ENCODE measurements around the gene SIL1.
"Not testable (repeated sequence)": the region's sequence is repeated elsewhere in the genome, so short reads cannot be mapped to it uniquely, and the experiment has no call there.

The SIL1 gene

DNA sequence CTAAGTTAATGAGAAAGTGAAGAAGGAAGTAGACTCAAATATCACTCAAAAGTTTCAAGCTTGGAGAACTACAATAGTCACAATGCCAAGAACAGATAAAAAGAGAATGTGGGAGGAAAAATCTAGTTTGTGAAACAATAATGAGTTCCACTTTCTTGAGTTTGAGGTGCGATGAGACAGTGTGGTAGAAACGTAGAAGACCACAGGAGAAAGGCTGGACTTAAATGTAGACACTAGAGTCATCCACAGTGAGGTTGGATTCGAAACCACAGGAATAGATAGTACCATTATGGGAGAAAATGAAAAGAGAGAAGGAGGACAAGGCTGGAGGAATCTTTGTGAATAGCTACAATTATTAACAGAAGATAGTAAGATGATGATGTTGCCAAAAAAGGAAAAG is 182.0 kb downstream of the SIL1 start:
- no peak for DNase-seq

DNA sequence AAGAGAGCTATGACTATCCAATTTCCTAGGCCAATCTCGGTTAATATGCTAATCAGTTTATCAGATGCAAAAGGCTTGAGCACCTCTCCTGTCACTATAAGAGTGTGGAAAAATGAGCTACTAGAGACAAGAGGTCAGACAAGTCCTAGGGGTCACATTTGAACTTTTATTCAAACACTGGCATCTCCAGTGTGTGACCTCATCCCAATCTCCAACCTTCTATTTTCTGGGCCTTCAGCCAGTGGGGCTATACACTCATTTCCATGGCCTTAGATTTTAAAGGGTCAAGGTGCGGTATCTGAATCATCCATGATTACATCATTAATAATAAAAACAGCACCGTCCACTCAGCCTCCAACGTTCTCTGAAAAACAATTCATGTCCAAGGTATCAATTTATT is 183.4 kb downstream of the SIL1 start:
- no peak for DNase-seq

DNA sequence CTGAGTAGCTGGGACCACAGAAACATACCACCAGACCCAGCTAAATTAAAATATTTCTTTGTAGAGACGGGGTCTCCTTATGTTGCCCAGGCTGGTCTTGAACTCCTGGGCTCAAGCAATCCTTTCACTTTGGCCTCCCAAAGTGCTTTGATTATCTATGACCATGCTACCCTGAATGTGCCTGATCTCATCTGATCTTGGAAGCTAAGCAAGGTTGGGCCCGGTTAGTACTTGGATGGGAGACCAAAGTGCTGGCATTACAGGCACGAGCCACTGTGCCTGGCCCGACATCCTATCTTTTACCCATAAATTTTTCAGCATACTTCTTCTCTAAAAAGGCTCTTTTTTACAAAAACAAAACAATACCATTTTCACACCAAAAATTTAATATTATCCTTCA is 186.0 kb downstream of the SIL1 start:
- no peak for DNase-seq

DNA sequence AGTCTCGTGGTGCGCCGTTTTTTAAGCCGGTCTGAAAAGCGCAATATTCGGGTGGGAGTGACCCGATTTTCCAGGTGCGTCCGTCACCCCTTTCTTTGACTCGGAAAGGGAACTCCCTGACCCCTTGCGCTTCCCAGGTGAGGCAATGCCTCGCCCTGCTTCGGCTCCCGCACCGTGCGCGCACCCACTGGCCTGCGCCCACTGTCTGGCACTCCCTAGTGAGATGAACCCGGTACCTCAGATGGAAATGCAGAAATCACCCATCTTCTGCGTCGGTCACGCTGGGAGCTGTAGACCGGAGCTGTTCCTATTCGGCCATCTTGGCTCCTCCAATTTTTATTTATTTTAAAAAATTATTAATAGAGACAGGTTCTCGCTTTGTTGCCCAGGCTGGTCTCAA is 187.0 kb downstream of the SIL1 start:
- DNase-seq: not testable (repeated sequence)

DNA sequence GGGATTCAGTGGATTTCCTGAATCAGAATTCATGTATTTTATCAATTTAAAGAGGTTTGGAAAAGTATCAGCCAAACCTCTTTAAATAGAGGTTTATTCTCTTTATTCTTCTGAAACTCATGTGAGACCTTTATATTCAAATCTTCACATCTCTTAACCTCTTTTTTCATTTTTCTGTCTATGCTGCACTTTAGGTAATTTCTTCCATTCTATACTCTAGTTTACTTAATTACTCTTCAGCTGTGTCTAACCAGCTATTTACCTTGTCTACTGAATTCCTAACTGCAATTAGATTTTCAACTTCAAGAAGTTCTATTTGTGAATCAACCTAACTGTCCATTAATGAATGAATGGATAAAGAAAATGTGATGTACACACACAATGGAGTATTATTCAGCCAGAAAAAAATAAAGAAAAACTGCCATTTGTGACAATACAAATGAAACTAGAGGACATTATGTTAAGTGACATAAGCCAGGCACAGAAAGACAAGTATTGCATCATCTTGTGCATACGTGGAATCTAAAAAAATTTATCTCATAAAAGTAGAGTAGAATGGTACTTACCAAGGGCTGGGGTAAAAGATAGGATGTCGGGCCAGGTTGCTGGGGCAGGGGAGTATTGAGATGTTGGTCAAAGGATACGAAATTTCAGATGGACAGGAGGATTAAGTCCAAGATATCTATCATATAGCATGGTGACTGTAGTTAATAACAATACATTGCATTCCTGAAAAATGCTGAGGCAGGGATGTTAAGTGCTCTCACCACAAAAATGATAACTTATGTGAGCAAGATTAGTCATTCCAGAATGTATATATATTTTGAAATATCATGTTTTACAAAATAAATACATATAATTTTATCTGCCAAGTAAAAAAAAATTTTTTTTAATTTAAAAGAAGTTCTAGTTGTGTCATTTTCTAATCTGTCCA is 193.5 kb downstream of the SIL1 start:
- DNase-seq: no peak

DNA sequence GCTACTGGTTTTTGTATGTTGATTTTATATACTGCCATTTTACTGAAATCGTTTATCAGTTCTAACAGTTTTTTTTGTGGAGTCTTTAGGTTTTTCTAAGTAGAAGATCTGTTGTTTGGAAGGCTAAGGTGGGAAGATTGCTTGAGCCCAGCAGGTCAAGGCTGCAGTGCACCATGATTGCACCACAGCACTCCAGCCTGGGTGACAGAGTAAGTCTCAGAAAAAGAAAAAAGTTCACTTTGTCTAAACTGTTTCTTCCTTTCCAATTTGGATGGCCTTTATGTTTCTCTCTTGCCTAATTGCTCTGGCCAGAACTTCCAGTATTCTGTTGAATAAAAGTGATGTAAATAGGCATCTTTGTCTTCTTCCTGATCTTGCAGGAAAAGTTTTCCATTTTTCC is 198.5 kb downstream of the SIL1 start:
- no peak for DNase-seq

DNA sequence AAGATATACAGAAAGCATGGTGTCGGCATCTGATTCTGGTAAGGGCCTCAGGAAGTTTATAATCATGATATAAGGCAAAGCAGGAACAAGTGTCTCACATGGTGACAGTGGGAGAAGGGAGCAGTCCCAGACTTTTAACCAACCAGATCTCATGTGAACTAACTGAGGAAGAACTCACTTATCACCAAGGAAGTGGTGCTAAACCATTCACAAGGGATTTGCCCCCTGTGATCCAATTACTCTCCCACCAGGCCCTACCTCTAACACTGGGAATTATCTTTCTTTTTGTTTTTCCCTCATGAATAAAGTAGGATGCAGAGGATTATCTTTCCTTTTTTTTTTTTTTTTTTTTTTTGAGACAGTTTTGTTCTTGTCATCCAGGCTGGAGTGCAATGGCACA is 199.6 kb downstream of the SIL1 start:
- DNase-seq: no peak

DNA sequence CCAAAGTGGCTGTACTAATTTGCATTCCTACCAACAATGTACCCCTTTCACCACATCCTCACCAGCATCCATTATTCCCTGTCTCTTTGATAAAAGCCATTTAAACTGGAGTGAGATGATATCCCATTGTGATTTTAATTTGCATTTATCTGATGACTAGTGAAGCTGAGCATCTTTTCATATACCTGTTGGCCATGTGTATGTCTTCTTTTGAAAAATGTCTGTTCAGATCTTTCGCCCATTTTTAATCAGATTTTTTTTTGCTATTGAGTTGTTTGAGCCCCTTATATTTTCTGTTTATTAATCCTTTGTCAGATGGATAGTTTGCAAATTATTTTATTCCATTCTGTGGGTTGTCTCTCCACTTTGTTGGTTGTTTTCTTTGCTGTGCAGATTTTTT is 202.0 kb downstream of the SIL1 start:
- no peak for DNase-seq

DNA sequence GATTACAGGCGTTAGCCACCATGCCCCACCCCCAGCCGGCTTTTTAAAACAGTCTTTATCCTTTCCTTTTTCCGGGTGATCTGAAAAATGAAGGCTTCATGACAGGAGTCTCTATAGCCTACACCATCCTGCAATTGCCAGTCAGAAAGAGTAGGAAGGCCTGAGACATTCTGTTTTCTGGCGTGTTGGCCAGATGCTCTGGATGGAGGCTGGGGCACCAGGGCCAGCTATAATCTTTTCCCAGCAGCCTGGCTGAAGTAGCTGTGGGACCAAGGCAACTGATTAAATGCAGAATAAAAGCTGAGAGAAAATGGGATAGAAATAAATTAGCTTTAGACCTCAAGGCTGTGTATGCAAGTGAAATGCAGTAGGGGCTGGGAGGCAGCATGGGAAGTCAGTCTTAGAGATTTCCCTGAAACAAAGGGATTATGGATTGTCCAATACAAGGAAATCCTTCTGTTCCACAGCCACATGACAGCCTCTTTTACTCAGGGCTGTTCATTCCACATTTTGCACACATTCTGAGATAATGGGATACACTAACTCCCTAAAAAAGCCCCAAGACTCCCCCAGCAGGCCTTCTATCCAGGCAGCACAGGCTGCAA is 207.1 kb downstream of the SIL1 start:
- DNase-seq: no peak

DNA sequence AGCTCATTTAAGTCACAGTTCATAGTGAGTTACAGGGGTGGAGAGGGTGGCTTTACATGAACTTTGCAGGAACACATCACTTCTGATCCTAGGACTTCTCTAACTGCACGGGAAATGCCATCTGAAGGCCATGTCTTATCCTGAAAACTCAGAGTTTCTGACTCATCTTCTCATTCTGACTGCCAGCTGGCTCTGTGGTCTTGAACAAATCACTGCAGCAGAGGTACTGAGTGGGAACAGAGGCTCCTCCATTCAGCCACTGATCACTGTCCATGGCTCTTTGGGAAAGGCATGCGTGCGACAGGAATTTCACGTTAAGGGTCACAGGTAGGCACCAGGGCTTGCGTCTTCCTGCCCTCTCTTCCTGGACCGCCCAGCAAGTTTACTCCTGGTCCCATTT is 208.4 kb downstream of the SIL1 start:
- peak in 1 of 2 donors; percentile 3 for DNase-seq

DNA sequence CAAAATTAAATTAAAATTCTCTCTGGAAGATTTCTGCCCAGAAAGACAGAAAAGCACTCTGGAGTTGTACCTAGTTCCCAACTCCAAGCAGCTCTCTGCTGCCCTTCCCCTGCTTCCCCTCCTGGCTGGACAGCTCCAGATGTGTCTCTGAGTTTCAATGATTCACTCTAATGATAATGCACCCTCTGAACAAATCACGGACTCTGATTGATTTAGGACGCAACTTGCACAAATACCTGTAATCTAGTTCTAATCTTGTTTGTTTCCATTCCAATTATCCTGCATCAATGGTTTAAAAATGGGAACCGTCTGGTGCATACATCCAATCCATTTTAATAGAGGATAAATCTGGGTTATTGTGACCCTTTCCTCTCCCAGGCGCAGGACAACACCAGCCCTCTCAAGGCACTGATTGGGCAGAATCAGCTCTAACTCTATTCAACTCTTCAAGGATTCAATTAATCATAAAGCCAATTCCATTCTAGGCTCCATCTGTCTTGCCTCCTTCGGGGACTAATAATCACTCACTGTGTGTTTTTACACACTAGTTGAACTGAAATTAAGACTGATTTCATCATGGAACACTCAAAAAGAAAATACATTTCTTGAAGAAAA is 211.9 kb downstream of the SIL1 start:
- no peak for DNase-seq

DNA sequence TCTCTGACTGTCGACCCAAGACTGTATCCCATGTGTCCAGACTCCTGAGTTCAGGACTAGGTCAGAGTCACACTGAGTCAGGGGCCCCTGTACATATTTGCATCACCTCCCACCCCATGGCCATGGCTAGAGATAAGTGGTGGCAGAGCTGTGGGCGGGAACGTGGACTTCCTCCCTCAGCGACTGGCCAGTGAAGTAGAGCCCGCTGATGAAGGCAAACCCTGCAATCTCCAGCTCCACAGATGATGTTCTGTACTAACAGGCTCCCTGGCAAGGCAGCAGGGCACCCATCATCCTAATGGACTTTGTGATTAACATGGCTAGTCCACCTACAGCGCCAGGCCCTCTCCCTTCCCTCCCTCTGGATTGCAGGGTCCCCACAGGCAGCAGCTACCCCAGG is 212.5 kb downstream of the SIL1 start:
- no peak for DNase-seq

DNA sequence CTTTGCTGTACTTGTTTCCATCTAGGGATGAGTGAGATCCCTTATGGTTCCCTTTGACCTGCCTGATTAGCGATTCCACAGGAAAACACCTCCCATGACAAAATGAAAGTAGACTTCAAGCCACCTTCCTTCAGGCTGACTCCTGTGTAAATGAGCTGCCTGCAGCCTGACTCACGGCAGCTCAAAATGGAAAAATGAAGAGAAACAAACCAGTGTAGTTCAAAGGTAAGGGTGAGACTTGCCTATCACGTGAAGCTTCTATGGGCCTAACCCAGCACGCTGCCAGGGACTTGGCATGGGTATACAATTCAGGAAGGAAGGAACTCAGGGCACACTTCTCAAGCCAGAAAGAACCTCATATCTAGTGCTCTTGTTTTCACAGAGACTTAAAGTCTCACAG is 212.9 kb downstream of the SIL1 start:
- DNase-seq: no peak

DNA sequence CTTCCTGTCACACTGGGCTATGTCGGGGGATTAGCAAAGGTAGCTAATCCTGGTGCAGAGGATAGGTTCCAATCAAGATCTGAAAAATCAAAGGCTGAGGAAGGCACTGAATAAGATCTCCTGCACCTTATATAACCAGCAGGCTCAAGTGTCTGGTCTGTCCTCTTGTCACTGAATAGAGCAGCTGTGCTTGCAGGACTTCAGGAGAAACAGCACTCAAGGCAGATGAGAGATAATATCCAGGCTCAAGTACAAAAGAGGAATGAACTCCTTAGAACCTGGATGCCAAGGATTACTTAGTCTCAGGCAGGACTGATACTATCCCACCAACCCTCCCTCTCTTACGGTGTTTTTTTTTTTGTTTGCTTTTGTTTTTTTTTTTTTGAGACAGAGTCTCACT is 214.2 kb downstream of the SIL1 start:
- no peak for DNase-seq

DNA sequence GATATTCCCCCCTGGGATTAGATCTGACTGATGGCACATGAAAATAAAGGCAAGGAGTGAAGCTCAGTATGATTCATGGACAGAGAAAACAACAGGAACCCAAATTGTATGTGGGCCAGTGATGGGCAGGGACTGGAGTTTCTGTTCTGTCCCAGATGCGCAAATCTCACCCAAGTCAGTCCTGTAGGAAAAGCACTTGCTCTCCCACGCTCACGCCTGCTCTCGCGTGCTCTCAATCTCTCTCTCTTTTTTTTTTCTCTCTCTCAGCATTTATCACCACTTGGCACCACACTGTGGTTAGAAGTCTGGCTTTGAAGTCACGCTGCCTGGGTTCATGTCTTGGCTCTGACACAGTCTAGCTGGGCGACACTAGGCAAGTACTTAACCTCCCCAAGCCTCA is 216.6 kb downstream of the SIL1 start:
- DNase-seq: peak in 1 of 2 donors; percentile 16

DNA sequence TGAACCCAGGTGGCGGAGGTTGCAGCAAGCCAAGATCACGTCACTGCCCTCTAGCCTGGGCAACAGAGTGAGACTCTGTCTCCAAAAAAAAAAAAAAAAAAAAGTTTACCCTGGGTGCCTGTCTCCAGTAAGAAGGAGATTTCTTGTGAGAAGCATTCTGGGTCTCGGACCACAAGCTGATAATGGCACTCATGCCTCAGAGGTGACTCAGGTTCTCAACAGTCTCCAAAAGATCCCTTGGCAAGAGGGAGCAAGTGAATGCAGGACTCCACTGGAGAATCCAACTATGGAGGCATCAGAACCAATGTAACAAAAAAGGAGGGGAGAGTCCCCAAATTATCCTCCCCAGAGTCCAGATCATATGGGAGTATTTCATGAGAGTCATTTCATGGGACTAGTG is 217.0 kb downstream of the SIL1 start:
- DNase-seq: no peak

DNA sequence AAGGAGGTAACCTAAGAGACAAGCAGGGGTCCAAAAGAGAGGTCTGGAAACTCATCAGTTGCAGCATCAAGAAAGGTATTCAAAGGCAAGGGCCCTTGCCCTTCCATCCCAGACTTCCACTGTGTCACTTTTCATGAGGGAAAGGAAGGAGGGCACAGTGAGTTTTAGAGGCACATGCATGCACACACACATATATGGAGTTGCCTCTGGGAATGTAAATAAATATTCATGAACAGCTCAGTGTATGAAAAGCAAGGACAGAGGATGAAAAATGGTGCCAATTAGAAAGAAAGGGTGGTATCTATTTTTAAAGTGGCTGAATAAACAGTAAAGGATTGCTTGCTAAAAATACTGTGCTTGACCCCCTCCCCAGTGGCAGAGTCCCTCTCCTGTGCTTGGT is 217.7 kb downstream of the SIL1 start:
- no peak for DNase-seq

DNA sequence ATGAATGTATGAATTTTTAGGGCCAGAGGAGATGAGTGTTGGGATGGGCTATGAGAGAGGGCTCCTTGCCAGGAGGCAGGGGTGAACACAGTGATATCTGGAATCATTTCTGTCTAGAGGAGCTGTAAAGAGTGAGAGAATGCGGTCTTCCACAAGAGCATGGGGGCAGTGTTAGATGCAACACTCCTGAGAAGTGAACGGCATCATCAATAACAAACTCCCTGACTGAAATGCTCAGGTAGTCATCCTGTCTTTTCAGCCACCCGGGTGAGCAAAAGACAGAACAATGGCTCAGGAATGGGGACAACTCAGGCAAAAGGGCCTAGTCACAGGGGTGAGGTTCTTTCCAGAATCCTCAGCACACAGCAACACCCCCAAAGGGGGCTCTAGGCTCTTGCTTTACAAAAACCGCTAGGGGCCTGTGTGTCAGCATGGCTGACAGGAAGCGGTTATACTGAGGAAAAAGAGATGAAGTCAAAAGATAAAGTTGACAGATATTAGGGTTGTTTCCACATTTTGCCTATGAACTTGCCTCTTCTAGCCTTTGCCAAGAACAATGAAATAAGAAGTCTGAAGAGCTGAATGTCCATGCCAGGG is 218.4 kb downstream of the SIL1 start:
- peak in 1 of 2 donors; percentile 20 for DNase-seq

DNA sequence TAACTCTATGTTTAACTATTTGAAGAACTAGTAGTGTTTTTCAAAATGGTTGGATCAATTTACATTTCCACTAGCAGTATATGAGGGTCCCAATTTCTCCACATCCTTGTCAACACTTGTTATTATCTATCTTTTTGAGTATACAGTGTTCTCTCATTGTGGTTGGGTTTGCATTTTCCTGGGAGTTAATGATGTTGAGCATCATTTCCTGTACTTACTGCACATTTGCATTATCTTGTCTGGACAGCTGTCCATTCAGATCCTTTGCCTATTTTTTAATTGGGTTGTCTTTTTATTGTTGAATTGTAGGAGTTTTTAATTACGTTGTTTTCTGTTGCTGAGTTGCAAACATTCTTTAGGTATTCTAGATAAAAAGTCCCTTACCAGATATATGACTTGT is 219.6 kb downstream of the SIL1 start:
- no peak for DNase-seq

DNA sequence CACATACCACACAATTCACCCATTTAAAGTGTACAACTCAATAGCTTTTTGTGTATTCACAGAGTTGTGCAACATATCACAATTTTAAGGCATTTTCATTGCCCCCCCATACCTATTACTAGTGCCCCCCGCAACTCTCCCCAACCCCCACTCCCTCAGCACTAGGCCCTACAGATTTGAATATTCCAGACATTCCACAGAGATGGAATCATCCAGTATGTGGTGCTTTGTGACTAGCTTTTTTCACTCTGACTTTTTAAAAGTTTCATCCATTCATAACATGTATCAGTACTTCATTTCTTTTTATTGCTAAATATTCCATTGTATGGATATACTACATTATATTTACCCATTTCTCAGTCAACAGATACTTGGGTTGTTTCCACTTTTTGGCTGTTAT is 220.1 kb downstream of the SIL1 start:
- no peak for DNase-seq

DNA sequence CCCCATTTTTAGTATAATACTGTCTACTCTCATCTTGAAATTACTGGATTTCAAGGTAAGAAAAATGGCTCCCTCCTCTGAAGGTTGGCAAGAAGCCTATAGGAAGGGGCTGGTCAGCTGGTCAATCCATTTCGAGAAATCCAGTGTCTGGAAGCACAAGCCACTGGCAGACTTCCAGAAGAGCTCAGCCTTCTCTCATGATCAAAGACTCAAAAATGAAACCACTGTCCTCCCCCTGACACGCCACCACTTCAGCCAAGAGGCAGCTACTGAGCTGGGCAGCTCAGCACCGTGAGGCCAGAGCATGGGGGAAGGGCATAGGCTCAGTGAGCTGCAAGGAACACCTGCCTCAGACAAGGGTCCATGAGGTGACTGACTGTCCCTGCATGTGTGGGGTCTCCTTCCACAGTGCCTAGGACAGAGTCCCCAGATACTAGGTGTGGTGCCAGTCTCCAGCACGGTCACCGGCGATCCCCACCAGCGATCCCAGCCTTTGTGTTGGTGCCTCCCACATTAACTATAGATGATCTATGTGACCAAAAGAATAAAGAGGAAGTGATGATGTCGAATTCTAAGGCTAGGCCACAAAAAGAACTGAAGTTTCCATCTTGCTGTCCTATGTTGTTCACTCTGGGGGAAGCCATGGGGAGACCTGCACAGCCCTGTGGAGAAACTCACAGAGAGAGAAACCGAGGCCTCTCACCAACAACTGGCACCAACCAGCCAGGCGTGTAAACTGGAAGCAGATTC is 222.9 kb downstream of the SIL1 start:
- no peak for DNase-seq

DNA sequence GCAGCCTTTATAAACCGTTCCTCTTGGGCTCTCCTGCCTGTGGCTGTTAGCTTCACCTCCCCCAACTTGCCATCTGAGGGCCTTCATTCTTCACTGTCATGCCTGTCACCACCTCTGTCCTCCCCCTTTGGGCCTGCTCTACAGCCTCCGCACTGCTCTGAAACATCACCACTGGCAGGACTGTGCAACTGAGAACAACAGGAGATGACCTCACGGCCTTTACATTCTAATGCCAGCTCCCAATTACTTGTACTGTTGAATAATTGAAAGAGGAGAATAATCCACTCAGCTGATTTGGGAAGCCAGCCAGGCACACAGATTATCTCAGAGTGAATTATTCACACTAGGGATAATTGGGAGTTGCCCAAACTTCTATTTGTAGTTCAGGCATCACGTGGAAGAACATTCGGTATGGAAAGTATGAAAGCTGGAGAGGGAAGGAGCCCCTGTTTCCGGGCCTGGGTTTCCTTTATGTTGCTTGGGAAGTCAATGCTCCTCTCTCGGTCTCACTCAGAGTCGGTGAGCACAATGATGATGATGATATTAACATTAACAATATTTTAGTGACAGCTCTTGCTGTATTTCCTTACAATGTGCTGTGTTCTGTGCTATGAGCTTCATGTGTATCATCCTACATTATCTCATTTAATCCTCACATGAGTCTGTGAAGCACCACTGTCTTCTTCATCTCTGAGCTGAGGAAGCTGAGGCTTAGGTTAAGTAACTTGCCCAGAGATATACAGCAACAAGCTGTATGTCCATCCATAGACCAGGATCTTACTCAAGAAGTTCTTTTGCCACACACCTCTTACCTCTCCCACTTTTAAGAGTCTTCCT is 223.7 kb downstream of the SIL1 start:
- no peak for DNase-seq

All from stimulated activated CD4-positive, alpha-beta T cell treated with anti-CD3 and anti-CD28 coated beads, Interleukin-2, amount 100 ng/mL, for 24 hours (primary cell).